Activated CD8-positive, alpha-beta T cell treated with anti-CD3 and anti-CD28 coated beads for 36 hours (primary cell): ENCODE measurements around the gene SEZ6L. TPM values are rescaled to one million over a fixed set of nuclear protein-coding genes. Genes with fewer than 3 reads are reported as not detected.

Experiments
- ATAC-seq: fragments of 200-7000 bp; cut with Tn5 transposase; one replicate; pipeline ENCODE4 v1.10.0; 2021; ENCODE audit warnings: mild to moderate bottlenecking, moderate library complexity
- CTCF ChIA-PET: fragments of 350-600 bp; sonication (Branson Sonifier 250); formaldehyde crosslinking; loops from one replicate; lab custom pipeline; 2021; ENCODE audit warnings: antibody characterized with exemption; lab: Charles Lee
- POLR2A ChIA-PET: fragments of 350-600 bp; sonication (Branson Sonifier 250); formaldehyde crosslinking; loops from one replicate; lab custom pipeline; 2021; ENCODE audit warnings: antibody characterized with exemption; lab: Charles Lee
- DNase-seq: peaks from one replicate; pipeline ENCODE4 v3.0.0-alpha.2; 2020
- H3K27ac Mint-ChIP-seq: one replicate; pipeline ENCODE4 v1.8.0; 2021; ENCODE audit warnings: mild to moderate bottlenecking, mixed read lengths
- H3K27me3 Mint-ChIP-seq: one replicate; pipeline ENCODE4 v1.8.0; 2021; ENCODE audit warnings: mixed read lengths
- H3K36me3 Mint-ChIP-seq: one replicate; pipeline ENCODE4 v1.8.0; 2021; ENCODE audit warnings: low read depth, mixed read lengths
- H3K4me1 Mint-ChIP-seq: one replicate; pipeline ENCODE4 v1.8.0; 2021; ENCODE audit warnings: low read depth, mixed read lengths
- H3K4me3 Mint-ChIP-seq: one replicate; pipeline ENCODE4 v1.8.0; 2021; ENCODE audit warnings: mild to moderate bottlenecking, moderate library complexity, mixed read lengths
- H3K9me3 Mint-ChIP-seq: one replicate; pipeline ENCODE4 v1.8.0; 2021; ENCODE audit warnings: mixed read lengths
- intact Hi-C: fragments of 100-400 bp; cut with micrococcal nuclease; formaldehyde crosslinking; loops from one replicate; pipeline ENCODE4 v1.10.0; 2022
- total RNA-seq, 2 experiments: library from RNA; stranded (reverse); gene quantifications; one replicate each; pipeline ENCODE4 v1.2.3, GENCODE V29; 2021
- TF ChIP-seq, protein P1 (sequence below): fragments of 200-600 bp; IDR thresholded peaks from one replicate; pipeline ENCODE4 v1.8.0; 2022; ENCODE audit warnings: antibody characterized with exemption, mild to moderate bottlenecking

The SEZ6L gene
- total RNA-seq, 2 experiments from 2014 or later: not detected

DNA sequence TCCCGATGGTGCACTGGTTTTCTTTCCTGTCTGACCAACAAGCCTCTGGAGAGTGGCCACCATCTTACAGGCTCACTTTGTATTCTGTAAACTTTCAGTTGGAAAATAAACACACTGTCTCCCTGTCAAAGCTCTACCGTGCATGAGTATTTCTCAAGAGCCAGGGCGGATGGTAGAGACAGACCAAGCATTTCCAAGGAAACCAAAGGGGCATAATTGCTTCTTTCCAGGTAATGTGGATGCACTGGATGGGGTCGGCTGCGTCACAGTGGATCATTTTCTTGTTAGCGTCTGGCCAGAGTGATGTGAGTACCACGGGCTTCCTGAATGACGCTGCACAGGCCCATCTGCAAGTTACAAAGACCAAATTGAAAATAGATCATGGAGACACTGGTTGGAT lies 5.1 kb upstream of the SEZ6L start:
- H3K4me3 Mint-ChIP-seq: no peak overlapping the region
- TF ChIP-seq, protein P1, sequence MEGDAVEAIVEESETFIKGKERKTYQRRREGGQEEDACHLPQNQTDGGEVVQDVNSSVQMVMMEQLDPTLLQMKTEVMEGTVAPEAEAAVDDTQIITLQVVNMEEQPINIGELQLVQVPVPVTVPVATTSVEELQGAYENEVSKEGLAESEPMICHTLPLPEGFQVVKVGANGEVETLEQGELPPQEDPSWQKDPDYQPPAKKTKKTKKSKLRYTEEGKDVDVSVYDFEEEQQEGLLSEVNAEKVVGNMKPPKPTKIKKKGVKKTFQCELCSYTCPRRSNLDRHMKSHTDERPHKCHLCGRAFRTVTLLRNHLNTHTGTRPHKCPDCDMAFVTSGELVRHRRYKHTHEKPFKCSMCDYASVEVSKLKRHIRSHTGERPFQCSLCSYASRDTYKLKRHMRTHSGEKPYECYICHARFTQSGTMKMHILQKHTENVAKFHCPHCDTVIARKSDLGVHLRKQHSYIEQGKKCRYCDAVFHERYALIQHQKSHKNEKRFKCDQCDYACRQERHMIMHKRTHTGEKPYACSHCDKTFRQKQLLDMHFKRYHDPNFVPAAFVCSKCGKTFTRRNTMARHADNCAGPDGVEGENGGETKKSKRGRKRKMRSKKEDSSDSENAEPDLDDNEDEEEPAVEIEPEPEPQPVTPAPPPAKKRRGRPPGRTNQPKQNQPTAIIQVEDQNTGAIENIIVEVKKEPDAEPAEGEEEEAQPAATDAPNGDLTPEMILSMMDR: no peak
- DNase-seq: no peak
- intact Hi-C loops: no loop called here
- no peaks in the 10 kb centered on the region for H3K36me3 Mint-ChIP-seq
- peaks cover 38% of the 10 kb centered on the region for H3K27me3 Mint-ChIP-seq
- ChIA-PET CTCF (no interaction called here), POLR2A (no interaction called here)
- no peaks in the 10 kb centered on the region for H3K9me3 Mint-ChIP-seq
- no peak for ATAC-seq
- H3K4me1 Mint-ChIP-seq: no peaks in the 10 kb centered on the region
- no peak overlapping the region for H3K27ac Mint-ChIP-seq

- TF ChIP-seq, protein P1: no peak
- Mint-ChIP-seq H3K4me1 (no peaks in the 10 kb centered on the region), H3K9me3 (no peaks in the 10 kb centered on the region), H3K27me3 (peaks cover 65% of the 10 kb centered on the region), H3K4me3 (no peak overlapping the region), H3K36me3 (no peaks in the 10 kb centered on the region), H3K27ac (no peak overlapping the region)
- ATAC-seq (no peak), DNase-seq (no peak)
- ChIA-PET CTCF (no interaction called here), POLR2A (no interaction called here)
- intact Hi-C loops: no loop called here
Observed at GRCh38 chr22:26168330-26168851, 871 bp upstream of the SEZ6L start.

DNA sequence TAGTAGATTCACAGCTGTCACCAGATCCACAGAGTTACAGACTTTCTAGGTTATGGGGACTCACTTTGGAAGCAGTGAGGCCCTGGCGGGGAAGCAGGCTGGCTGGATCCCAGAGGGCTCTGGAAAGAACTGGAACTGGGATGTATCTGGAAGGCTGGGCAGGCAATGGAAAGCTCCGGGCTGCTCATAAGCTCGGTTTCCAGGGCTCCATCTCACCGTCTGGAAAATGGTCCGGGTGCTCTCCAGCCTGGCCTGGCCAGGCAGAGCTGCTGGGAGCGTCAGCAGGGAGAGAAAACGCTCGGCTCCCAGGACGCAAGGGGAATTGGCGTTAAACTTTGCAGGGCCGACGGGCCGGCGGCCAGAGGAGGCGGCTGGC lies 335 bp upstream of the SEZ6L start:
- intact Hi-C loops: no loop called here
- Mint-ChIP-seq H3K4me1 (no peaks in the 10 kb centered on the region), H3K27ac (no peak overlapping the region), H3K4me3 (no peak overlapping the region), H3K27me3 (peaks cover 69% of the 10 kb centered on the region), H3K9me3 (no peaks in the 10 kb centered on the region), H3K36me3 (no peaks in the 10 kb centered on the region)
- CTCF ChIA-PET: no interaction called here
- ATAC-seq: no peak
- DNase-seq: no peak
- TF ChIP-seq, protein P1: no peak
- POLR2A ChIA-PET: no interaction called here

GRCh38 chr22:26170112-26170492 lies 840 bp downstream of the SEZ6L start:
- CTCF ChIA-PET: no interaction called here
- DNase-seq: no peak
- no peaks in the 10 kb centered on the region for H3K4me1 Mint-ChIP-seq
- TF ChIP-seq, protein P1: no peak
- no peaks in the 10 kb centered on the region for H3K9me3 Mint-ChIP-seq
- ATAC-seq: no peak
- H3K27ac Mint-ChIP-seq: no peak overlapping the region
- POLR2A ChIA-PET: interaction anchor here (1.1 kb wide), 1 partner anchor 12 kb away, joined by 3 read pairs; no protein-coding TSS in a partner anchor
- H3K36me3 Mint-ChIP-seq: no peaks in the 10 kb centered on the region
- peaks cover 72% of the 10 kb centered on the region for H3K27me3 Mint-ChIP-seq
- intact Hi-C loops: loop anchor here (10.0 kb wide), 1 partner anchor 55 kb away; no protein-coding TSS in a partner anchor
- no peak overlapping the region for H3K4me3 Mint-ChIP-seq

- Mint-ChIP-seq H3K27ac (no peak overlapping the region), H3K4me3 (no peak overlapping the region), H3K36me3 (no peaks in the 10 kb centered on the region), H3K27me3 (peaks cover 67% of the 10 kb centered on the region), H3K9me3 (no peaks in the 10 kb centered on the region), H3K4me1 (no peaks in the 10 kb centered on the region)
- TF ChIP-seq, protein P1: no peak
- POLR2A ChIA-PET: interaction anchor here (1.1 kb wide), 1 partner anchor 11 kb away, joined by 3 read pairs; no protein-coding TSS in a partner anchor
- intact Hi-C loops: loop anchor here (10.0 kb wide), 1 partner anchor 54 kb away; no protein-coding TSS in a partner anchor
- ATAC-seq: no peak
- CTCF ChIA-PET: interaction anchor here (0.8 to 1.4 kb wide), 2 partner anchors 9 to 196 kb away, joined by 3 read pairs; no protein-coding TSS in a partner anchor
- DNase-seq: peak; percentile 16
Observed at GRCh38 chr22:26170795-26171580, 1.7 kb downstream of the SEZ6L start.
